GM10248 (cell line): ENCODE data around the gene LIPI.

Source experiments
- CTCF ChIA-PET: fragments of 300-600 bp; sonication (Branson Sonifier 250); formaldehyde crosslinking; extraction: SDS; loops from one replicate; lab custom pipeline; 2021; ENCODE audit warnings: antibody characterized with exemption; lab: Yijun Ruan, JAX
- POLR2A ChIA-PET: fragments of 350-650 bp; sonication (Branson Sonifier 250); formaldehyde crosslinking; extraction: SDS; loops from one replicate; lab custom pipeline; 2020; ENCODE audit warnings: antibody characterized with exemption; lab: Yijun Ruan, JAX
- DNase-seq: peaks from one replicate; pipeline ENCODE4 v3.0.0; 2012; ENCODE audit errors: extremely low spot score
- CTCF ChIP-seq: IDR thresholded peaks from 2 replicates; pipeline ENCODE4 v1.5.1; 2012; ENCODE audit warnings: mild to moderate bottlenecking, low read depth; ENCODE audit errors: extremely low read depth, missing control alignments, control extremely low read depth

Gene LIPI

GRCh38 chr21:14243874-14244273 lies 33.1 kb upstream of the LIPI start:
- no peak for TF ChIP-seq CTCF
- ChIA-PET CTCF (interaction anchor here (0.6 to 3.0 kb wide), 4 partner anchors 9 to 1348 kb away, joined by 3 to 23 read pairs (median 3); no protein-coding TSS in a partner anchor), POLR2A (no interaction called here)
- DNase-seq: no peak

GRCh38 chr21:14243461-14243860 lies 32.7 kb upstream of the LIPI start:
- no peak for DNase-seq
- POLR2A ChIA-PET: no interaction called here
- no peak for TF ChIP-seq CTCF
- CTCF ChIA-PET: interaction anchor here (0.6 to 3.0 kb wide), 4 partner anchors 9 to 1349 kb away, joined by 3 to 23 read pairs (median 3); no protein-coding TSS in a partner anchor

DNA sequence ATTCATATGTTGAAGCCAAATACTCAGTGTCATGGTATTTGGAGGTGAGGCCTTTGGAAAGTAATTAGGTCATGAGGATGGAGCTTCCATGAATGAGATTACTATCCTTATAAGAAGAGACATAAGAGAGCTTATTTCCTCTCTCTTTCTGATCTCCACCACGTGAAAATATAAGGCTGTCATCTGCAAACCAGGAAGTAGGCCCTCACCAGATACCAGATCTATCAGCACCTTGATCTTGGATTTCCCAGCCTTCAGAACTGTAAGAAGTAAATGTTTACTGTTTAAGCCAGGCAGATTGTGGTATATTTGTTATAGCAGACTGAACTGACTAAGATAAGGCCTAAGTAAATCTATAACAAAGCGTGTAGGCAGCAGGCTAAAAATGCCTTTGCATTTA lies 30.5 kb upstream of the LIPI start:
- POLR2A ChIA-PET: no interaction called here
- no peak for DNase-seq
- CTCF ChIA-PET: interaction anchor here (1.4 to 2.4 kb wide), 3 partner anchors 10 to 19 kb away, joined by 4 to 7 read pairs (median 5); no protein-coding TSS in a partner anchor
- no peak for TF ChIP-seq CTCF

GRCh38 chr21:14239281-14239680 lies 28.5 kb upstream of the LIPI start:
- CTCF ChIA-PET: interaction anchor here (3.8 kb wide), 1 partner anchor 14 kb away, joined by 15 read pairs; no protein-coding TSS in a partner anchor
- DNase-seq: no peak
- TF ChIP-seq CTCF: no peak
- POLR2A ChIA-PET: no interaction called here

DNA sequence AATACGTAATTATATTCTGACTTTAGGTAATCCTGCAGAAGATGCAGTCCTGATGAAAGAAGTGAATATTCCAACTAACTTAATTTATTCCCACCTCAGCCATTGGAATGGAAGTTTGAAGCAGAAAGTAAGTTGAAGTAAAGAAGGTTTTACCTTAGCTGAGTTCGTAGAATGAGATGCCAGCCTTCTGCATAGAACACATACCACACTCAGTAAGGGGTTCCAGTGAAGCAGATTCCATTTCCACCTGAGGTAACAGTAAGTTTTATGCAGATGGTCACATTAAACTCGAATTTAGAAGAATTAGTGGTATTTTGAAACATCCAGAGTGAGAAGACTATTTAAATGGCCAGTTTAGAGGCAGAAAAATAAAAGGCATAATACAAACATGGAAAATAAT lies 25.4 kb upstream of the LIPI start:
- ChIA-PET CTCF (interaction anchor here (3.8 kb wide), 1 partner anchor 17 kb away, joined by 15 read pairs; no protein-coding TSS in a partner anchor), POLR2A (no interaction called here)
- no peak for TF ChIP-seq CTCF
- DNase-seq: no peak

- POLR2A ChIA-PET: no interaction called here
- no peak for TF ChIP-seq CTCF
- no peak for DNase-seq
- CTCF ChIA-PET: no interaction called here
Observed at GRCh38 chr21:14235101-14235500, 24.3 kb upstream of the LIPI start.
